ENCODE data around the gene SUPT3H. TPM values are rescaled to one million over a fixed set of nuclear protein-coding genes. Genes with fewer than 3 reads are reported as not detected.

SUPT3H gene
- total RNA-seq, result 7.9 TPM

GRCh38 chr6:45377554-45378333 is at the start of gene SUPT3H:
Gene SUPT3H (minus strand): TSS chr6:45377934.
- peak; percentile 98 for DNase-seq

DNA sequence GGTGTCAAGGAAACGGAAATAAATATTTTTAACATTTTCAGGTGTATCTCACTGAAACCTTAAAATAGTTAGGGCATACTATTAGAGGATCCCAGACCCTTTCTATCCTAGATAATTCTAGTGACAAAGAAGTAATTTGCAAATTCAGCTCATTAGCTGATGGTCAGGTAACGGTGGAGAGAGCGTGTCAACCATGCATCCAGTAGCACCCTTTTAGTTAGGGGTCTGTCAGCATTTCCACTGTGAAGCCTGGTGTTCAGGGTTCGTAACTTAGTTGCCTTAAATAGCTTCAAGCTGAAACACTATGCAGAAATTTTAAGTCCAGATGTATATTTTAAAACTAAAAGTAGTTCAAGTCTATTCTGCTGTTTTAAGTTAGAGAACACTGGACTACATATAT is 48.5 kb upstream of the SUPT3H start:
- no peak for DNase-seq

DNA sequence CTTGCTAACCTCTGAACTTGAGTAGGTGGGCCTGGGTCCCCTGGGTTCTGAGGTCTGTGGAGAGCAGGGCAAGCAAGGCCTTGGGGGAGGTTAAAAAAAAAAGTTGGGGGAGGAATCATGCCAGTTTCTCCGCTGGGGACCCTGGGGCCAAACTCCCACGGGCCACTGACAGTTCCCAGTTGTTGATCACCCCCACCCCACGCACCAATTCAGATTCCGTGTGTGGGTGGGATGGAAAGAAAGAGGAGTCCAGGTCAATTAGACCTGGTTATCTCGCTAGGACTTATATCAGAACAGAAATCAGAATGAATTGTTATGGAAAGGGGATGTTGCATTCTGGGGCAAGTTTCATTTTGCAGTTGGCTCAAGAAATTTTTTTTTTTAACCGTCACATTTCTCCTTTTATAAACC is 46.7 kb upstream of the SUPT3H start:
- no peak for DNase-seq

GRCh38 chr6:45423824-45424450 is 46.2 kb upstream of the SUPT3H start:
- peak; percentile 39 for DNase-seq

DNA sequence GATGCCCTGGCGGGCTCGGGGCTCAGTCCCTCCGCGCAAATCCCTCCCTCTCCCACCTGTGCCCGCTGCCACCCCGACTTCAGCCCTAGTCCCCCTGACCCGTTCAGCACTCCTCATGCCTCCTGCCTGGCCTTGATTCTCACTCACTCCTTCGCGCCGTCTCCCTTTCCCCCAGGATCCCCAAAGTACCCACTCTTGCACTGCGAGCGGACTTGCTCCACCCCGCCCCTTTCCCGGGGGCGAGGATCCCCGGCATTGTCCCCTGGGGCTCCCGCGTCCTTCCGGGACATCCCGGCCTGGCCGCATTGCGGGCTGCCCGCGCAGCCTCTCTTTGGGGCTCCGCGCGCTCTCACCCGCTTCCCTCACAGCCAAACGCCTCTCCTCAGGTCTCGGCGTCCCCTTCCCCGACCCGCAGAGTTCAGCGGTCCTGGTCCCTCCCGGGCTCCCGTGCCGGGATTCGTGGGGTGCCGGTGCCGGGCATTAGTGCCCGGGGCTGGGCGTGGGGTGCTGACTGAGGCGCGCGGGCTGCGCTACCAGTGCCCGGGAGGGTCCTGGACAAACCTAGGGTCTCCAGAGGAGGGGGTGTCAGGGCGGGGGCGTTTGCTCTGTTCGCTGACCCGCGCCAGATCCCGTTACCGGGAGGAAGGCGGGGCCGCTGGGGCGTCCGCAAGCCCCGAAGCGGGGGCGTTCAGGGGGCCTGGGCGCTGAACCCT is 45.5 kb upstream of the SUPT3H start:
- DNase-seq, result no peak

GRCh38 chr6:45422503-45423110 is 44.9 kb upstream of the SUPT3H start:
- peak; percentile 51 for DNase-seq

- DNase-seq, result peak; percentile 72
Measured at GRCh38 chr6:45421709-45422502, 44.2 kb upstream of the SUPT3H start.

DNA sequence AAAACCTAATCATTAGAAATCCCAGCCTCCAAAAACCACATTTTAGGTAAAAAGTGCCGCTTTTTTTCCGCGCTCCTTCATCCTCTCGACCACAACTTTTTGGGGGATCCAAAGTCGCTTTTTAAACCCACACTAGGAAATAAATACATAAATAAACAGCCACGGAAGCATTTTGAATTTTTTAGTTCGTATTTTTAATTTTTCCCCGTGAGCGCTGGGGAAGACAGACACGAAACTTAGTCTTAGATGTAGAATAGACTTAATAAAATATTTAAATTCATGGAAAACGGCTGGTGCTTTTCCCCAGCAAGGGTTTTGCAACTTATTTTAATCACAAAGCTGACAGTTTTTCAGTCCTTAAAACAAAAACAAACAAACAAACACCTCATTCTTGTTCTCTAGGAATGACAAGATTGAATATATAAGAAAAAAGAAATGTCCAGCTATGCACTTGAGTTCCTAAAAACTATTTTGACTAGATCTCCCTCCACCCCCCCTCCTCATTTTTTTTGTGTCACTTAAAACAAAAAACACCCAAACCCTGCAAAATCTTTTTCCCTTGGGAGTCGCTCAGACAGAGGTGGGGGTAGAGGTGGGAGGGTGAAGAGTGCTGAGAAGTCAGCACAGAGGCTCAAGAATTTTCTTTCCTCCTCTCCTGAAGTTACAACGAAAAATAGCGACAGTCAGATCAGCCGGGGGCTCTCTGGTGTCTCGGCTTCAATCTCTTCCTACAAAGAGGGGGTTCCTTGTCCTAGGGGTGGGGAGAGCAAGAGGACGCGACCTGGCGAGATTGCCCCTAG is 43.4 kb upstream of the SUPT3H start:
- no peak for DNase-seq

- peak; percentile 43 for DNase-seq
Measured at GRCh38 chr6:45420083-45420908, 42.6 kb upstream of the SUPT3H start.

DNA sequence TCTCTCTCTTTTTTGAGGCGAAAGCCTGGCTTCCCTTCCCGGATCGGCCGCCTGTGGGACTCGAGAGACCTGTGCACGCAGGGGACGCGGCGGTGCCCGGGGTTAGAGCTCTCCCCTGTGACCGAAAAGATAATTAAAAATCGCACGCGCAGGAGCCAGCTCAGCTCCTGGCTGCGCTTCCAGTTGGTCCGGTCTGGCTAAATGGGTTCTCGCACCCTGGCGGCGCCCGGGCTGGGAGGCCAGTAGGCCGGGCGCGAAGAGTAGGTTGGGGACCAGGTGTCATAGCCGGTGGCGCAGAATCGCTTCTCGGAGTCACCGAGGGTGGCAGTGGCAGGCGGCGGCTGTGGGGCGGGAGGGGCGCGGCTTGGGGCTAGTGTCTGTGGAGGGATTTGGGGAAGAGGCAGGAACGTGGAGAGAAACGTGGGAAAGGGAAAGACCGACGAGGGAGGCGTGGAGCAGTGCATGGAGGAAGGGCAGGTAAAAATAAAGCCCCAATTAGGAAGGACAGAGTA is 41.9 kb upstream of the SUPT3H start:
- DNase-seq, result peak; percentile 54

DNA sequence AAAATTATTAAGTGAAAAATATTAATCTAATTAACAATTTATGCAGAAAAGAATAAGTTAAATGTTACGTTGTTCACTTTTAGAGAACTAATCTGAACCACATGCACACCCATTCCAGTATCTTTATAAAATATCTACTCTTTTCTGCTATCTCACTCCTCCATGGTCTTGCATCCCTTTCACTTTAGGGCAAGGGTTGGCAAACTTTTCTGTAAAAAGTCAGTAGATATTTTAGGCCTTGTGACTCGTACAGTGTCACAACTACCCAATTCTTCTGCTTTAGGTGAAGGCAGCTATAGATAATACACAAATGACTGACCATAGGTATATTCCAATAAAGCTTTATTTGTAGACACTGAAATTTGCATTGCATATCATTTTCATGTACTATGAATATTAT is 39.7 kb upstream of the SUPT3H start:
- DNase-seq, result no peak

DNA sequence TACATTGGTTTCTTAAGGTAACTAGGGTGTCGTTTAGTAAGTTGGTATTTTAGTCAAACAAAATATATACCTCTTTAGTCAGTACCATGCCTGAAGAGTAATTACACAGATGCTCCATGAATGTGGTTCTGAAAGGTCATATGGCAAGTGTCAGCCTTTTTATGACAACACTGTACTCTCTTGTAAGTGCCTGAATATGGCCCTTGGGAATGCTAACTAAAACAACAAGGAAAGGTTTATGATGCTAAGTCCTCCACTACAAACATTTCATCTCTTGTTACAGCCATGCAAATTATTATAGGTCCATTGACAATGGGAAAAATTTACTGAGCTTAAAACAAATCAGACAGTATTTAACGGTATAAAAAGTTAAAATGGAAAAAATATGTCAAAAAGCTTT is 39.0 kb upstream of the SUPT3H start:
- DNase-seq, result no peak

DNA sequence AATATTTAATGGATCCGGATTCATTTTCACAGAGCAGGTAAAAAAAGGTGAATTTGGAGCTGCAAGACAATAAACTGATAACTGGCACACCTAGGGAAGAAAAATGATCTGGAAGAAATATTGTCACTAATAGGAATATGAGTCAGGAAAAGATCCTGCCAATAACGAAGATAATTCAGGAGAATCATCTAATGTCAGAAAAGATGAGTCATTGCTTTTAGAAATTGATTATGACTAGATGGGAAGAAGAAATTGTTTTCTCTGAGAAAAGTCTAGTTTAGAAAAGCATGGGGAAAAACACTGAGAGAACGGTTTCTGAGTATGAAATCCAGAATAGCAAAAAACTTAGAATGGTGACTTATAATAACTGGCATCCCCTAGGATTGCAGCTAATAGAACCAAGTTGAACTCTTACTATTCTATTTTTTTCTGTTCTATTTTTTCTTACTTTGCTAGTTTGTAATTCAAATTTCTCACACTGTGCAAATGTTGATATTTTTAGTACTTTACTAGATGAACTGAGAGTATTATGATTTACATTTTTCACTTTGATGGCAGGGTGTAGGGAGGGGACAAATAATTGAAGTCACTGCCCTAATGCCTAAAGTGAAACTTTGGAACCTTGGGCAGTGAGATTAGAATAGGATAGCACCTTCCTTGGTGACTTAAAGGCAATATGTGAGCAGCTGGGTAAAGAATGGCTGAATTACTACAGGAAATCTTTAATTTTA is 38.2 kb upstream of the SUPT3H start:
- no peak for DNase-seq

DNA sequence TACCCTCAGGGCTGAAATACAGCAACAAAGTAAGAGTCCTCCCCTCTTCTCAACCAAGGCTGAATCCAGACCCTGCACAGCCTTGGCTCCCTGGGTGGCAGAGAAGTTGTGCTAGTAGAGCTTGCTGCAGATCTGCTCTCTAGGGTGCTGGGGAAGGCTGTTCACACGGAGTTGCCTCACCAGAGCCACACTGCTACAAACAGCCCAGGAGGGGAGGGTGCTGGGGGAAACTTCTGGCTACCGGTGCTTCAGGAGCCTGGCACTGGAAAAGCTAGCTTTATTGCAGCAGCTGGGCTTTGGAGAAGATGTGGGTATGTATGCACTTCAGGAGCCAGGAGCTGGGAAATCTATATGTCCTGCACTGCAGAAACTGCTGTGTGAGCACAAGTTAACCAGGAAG is 37.6 kb upstream of the SUPT3H start:
- DNase-seq, result no peak

DNA sequence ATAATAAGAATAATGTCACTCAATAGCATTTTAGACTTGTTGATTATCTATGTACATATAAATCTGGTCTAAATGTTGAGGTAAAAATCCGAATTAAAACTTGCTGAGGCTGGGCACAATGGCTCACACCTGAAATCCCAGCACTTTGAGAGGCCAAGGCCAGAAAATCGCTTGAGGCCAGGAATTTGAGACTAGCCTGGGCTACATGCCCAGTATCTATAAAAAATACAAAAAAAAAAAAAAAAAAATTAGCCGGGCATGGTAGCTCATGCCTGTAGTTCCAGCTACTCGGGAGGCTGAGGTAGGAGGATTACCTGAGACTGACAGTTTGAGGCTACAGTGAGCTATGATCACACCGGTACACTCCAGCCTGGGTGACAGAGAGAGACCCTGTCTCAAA is 34.2 kb upstream of the SUPT3H start:
- DNase-seq, result no peak

DNA sequence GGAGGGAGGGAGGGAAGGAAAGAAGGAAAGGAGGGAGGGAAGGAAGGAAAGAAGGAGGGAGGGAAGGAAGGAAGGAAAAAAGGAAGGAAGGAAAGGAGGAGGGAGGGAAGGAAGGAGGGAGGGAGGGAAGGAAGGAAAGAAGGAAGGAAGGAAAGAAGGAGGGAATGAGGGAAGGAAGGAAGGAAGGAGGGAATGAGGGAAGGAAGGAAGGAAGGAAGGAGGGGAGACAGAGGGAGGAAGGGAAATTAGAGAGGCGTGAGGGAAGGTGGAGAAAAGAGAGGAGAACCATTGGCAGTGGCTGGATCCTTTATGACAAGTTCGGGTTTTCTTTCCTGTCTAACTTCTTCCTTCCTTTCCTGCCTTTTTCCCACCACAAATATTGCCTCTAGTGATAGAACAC is 22.3 kb upstream of the SUPT3H start:
- DNase-seq, result no peak

- DNase-seq, result no peak
Measured at GRCh38 chr6:45398075-45398813, 20.5 kb upstream of the SUPT3H start.

DNA sequence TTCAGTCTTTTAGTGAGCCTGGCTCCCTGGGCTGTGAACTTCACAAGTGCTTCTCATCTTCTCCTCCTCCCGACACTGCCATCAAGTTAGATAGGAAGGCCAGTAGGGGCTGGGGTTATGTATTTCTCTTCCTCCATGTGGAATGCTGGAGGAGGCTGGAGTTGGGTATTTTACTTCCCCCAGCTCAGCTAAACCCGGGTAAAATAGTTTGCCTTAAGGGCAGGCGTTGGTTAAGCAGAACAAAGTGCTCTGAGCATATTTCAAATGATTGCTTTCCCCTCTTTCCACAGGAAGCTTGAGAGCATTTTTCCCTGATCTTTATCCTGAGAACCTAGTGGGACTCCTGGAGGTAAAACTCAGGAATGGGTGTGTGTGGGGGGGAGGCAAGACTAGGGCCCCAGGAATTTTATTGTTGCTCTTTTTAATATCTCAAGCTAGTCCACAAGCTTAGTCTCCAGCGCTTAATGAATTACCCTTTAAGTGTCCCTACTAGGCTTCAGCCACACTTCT is 16.9 kb upstream of the SUPT3H start:
- DNase-seq, result no peak

Measured in tongue (tissue), 2 donors.